ENCODE measurements around the gene ELOVL6. TPM values are rescaled to one million over a fixed set of nuclear protein-coding genes. Genes with fewer than 3 reads are reported as not detected.
A peak's percentile ranks its signal among the peaks of the same experiment; 100 is the strongest.

The ELOVL6 gene
- total and polyA plus RNA-seq, 9 of the 15 experiments (the other 6 are each of a cell fraction or from before 2014, with no cell fraction given), result 18.3 to 82.6 (median 46.0) TPM

- TF ChIP-seq ETV1 (tag; conservative IDR thresholded peaks at IDR 0.05; ENCODE audit: low read depth) (0 out of 2 replicates have a peak, but pooled peaks have one; percentile 10), ZNF436 (CRISPR knock-in tag; IDR thresholded peaks at IDR 0.05) (no peak), NFIC (IDR thresholded peaks at IDR 0.05) (no peak), OTX1 (CRISPR knock-in tag; IDR thresholded peaks at IDR 0.05) (no peak), GTF2B (IDR thresholded peaks at IDR 0.05; ENCODE audit: extremely low read depth, insufficient read length) (no peak), ESRRA (IDR thresholded peaks at IDR 0.05; ENCODE audit: borderline replicate concordance, low read depth) (peak; percentile 28; the same call in 1 of the 2 replicates), FOXA3 (CRISPR knock-in tag; conservative IDR thresholded peaks at IDR 0.05 in 1 of 2, IDR thresholded peaks at IDR 0.05 in 1 of 2) (no peak), CGGBP1 (CRISPR knock-in tag; IDR thresholded peaks at IDR 0.05) (no peak), CHAMP1 (IDR thresholded peaks at IDR 0.05) (no peak), JUNB (CRISPR knock-in tag; conservative IDR thresholded peaks at IDR 0.05) (no peak), JUND (IDR thresholded peaks at IDR 0.05; ENCODE audit: borderline replicate concordance, low read depth, low read length) (no peak), JUND (tag; IDR thresholded peaks at IDR 0.05; ENCODE audit: borderline replicate concordance, low read depth, low read length) (no peak), RB1 (IDR thresholded peaks at IDR 0.05; ENCODE audit: low read depth) (no peak), ZNF324 (CRISPR knock-in tag; IDR thresholded peaks at IDR 0.05) (no peak), ARID3A (IDR thresholded peaks at IDR 0.05; ENCODE audit: borderline replicate concordance, low read depth, low read length) (no peak), NFYB (IDR thresholded peaks at IDR 0.05; ENCODE audit: extremely low read depth, insufficient read length) (no peak), HBP1 (CRISPR knock-in tag; IDR thresholded peaks at IDR 0.05) (no peak), ARID2 (IDR thresholded peaks at IDR 0.05) (no peak), ZNF583 (CRISPR knock-in tag; IDR thresholded peaks at IDR 0.05) (no peak), KAT7 (CRISPR knock-in tag; IDR thresholded peaks at IDR 0.05; ENCODE audit: borderline replicate concordance) (no peak), KAT2B (IDR thresholded peaks at IDR 0.05; ENCODE audit: low read depth, low read length) (no peak), TCFL5 (CRISPR knock-in tag; conservative IDR thresholded peaks at IDR 0.05) (no peak)
Measured at GRCh38 chr4:110197529-110198042, 829 bp downstream of the ELOVL6 start (continued).
